NCI-H1694 treated with DMSO at 0.1 percent for 48 hours (cell line): Measurements from ENCODE around the gene NFKBIZ.

Source experiments
- DNase-seq: peaks from one replicate; lab custom pipeline; 2025; lab: John Stamatoyannopoulos, UW

NFKBIZ gene

DNA sequence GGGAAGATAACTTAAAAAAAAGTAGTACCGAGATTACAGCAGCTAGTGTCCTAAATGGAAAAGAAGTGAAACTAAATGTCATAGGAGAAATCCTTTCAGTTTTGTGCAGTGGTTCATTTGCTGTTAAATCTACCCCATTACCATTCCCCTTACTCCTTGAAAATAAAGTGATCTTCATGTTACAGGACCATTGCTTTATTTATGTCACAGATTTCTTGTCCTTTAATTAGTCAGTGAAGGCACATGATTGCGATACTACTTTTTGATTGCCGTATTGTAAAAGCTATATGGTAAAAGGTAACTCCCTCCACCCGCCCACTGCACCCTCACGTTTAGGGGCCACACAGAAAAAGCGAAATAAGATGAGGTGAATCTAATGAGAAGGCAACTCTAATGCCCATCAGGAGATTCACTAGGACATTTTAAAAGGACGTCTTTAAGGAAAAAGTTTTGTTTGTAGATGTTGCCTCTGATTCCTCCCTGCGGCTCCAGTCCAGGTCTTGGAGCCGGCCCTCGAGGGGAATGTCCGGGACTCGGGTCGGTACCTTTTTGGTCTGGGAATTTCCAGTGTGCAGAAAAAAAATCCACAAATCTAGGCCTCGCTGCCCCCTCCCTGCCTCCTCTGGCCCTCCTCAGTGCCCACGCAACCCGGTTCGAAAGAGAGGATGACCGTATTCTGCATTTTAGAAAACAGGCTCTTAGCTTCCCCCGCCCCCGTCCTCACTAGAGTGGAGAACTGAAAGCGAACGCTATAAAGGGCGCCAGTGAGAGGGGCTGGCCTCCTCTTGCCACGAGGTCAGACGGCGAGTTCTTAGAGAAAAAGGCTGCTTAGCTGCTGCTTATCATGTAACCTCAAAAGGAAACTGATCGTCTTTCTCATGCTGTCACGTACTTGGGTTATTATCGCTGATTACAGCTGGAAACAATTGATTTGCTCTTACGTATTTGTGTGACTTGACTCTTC lies 21.8 kb upstream of the NFKBIZ start:
- DNase-seq: no peak

DNA sequence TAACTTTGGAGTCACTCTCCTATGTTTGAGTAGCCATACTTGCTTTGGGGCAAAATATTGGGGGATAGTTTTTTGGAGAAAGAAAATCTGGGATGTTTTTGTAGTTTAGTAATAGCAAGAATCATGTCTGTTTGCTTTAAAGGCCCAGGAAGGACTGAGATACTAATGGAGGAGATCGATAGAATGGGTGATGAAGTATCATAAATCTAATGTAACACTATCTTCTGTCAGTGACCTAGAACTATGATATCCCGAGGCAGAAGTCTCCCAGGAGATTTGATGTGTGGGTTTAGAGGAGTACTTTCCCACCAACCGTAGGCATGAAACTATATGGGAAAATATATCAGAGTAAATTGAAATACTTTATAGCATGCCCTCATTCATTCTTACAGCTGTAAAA lies 21.0 kb upstream of the NFKBIZ start:
- DNase-seq: no peak

GRCh38 chr3:101828691-101829436 lies 20.4 kb upstream of the NFKBIZ start:
- no peak for DNase-seq

- no peak for DNase-seq
Measured at GRCh38 chr3:101829437-101829830, 19.9 kb upstream of the NFKBIZ start.

DNA sequence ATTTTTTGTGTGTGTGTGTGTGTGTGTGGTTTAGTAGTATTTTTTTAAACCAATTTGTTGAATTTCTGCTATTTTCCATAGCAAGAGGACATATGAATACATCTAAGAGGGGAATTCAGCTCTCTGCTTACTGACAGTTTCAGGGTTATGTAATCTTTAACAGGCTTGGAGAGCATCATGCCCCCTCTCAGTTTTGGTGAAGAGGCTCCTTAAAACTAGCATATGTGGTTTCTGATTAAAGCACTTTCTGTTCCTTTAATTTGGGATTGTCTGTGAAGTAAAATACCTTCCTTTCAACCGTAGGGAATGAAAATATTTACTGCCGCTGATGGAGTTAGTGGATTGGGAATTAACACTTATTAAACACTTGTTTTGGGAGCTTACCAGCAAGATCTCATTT lies 19.4 kb upstream of the NFKBIZ start:
- no peak for DNase-seq

- DNase-seq: no peak
Measured at GRCh38 chr3:101833446-101833974, 15.8 kb upstream of the NFKBIZ start.

DNA sequence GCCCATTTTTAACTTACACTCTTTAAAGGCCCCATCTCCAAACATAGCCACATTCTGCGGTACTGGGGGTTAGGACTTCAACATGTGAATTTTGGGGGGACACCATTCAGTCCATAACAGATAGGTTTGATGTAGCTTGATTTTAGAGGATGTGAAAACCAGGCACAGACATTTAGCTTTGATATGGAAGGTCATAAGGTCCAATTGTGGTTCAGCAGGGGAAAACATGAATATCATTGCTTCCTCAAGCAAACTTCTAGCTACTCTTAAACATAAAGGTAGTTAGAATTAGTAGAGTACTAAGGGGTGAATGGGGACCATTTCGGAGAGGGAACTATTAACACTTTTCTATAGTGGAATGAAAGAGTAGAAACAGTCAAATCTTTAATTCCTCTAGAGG lies 13.6 kb upstream of the NFKBIZ start:
- DNase-seq: no peak

- no peak for DNase-seq
Measured at GRCh38 chr3:101836160-101836559, 13.2 kb upstream of the NFKBIZ start.

- no peak for DNase-seq
Measured at GRCh38 chr3:101836652-101837598, 12.4 kb upstream of the NFKBIZ start.

DNA sequence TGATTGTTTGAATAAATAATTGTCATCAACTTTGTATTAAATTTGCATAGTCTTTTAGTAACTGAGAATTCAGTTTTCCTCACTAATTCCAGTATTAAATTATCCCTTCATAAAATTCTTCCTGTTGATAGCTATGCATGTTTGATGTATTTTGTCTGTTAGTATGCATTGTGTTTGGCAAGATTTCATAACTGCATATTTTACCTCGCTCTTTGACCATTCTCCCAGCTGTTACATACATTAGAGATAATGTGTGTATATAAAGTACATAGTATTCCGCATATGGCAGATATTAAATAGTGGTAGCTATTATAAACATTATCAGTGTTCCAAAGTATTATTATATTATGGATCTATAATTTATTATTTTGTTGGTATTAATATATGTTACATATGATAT lies 10.6 kb upstream of the NFKBIZ start:
- DNase-seq: no peak

DNA sequence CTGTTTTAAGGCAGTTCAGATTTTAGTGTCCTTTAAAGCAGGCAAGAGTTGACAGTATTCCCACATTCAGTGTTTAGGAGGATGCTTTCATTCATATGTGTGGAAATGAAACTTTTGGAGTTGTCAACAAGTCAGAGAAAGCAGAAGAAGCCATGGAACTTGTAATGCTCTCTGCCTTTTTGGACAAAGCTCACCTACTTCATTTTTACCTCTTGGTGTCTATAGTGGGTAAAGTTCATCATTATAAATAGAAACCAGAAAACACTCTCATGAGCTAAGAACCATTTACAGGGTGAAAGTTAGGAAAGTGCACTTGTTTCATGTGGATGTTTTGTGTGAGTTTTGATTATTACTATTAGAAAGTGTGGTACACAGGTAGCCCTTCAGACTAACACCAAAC lies 9.2 kb upstream of the NFKBIZ start:
- DNase-seq: no peak

- DNase-seq: no peak
Measured at GRCh38 chr3:101842245-101842934, 6.9 kb upstream of the NFKBIZ start.

- no peak for DNase-seq
Measured at GRCh38 chr3:101842935-101843330, 6.4 kb upstream of the NFKBIZ start.

GRCh38 chr3:101845425-101845824 lies 3.9 kb upstream of the NFKBIZ start:
- no peak for DNase-seq

DNA sequence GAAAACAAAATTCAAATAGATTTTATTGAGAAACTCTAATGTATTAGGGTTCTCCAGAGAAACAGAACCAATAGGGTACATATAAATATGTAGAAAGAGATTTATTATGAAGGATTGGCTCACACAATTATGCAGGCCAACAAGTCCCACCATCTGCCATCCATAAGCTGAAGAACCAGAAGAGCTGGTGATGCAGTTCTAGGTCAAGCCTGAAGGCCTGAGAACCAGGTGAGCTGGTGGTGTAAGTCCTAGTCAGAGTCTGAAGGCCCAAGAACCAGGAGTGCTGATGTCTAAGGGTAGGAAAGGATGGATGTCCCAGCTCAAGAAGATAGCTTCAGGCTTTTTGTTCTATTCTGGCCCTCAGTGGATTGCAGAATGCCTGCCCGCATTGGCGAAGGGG lies 2.6 kb upstream of the NFKBIZ start:
- no peak for DNase-seq

DNA sequence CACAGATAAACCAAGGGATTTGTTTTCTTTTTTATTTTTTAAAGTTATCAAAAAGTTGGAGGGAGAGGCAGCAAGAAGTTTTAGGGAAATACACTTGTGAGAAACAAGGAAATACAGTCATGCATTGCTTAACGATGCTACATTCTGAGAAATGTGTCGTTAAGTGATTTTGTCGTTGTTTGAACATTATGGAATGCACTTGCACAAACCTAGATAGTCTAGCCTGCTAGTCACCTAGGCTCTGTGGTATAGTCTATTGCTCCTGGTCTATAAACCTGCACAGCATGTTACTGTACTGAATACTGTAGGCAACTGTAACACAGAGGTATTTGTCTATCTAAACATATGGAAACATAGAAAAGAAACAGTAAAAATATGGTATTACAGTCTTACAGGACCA lies 2.0 kb upstream of the NFKBIZ start:
- DNase-seq: no peak

GRCh38 chr3:101848326-101848725 lies 988 bp upstream of the NFKBIZ start:
- no peak for DNase-seq

GRCh38 chr3:101849714-101850245 lies 466 bp downstream of the NFKBIZ start:
- DNase-seq: no peak

DNA sequence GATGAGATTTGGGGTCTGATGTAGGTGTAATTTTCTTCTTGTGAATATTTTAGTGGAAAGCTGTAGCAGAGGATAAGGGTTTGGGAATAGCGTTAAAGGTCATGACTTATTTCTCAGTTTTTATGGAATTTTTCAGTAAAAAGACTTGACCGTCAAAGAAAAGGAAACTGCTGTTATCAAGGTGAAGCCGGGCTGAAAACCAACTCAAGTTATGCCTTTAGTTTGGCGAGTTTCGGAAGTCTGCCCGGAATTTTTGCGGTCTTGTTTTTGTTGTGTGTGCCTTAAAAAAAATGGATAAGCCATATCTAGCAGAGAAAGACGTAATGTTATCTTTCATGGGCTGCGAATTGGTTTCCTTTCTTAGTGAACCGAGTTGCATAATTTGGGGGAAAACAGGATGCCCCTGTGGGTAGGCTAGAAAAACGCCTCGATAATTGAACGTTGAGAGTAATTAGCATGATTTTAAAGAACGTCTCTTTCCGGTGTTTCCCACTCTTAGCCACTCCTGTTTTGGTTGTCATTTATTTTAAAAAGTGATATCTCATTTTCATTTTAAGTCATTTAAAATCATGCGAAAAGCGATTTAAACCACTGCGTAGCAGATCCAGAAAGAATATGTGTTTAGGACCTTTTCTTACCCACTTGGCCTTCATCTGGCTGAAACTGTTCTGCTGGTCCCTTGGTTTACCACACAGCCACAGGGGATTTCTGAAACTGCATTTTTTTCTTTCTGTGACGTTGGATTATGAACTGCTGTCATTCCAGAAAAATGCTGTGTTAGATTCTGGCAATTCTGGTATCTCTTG lies 1.1 kb downstream of the NFKBIZ start:
- DNase-seq: no peak
